Fibroblast of lung (primary cell): ENCODE results near the gene UGT2B17. TPM values are rescaled to one million over a fixed set of nuclear protein-coding genes. Genes with fewer than 3 reads are reported as not detected.
"Not testable (repeated sequence)": the region's sequence is repeated elsewhere in the genome, so short reads cannot be mapped to it uniquely, and the experiment has no call there.

ENCODE experiments used
- DNase-seq, 2 donors: peaks; one replicate each; pipeline versions ENCODE4 v3.0.0 to v3.0.0-alpha.2; 2010; ENCODE audit warnings: low read depth in 2 of 2
- H2AFZ ChIP-seq: 2 replicates; pipeline ENCODE4 v1.5.1; 2012; ENCODE audit warnings: low read length, control low read depth, inconsistent platforms
- H3K27ac ChIP-seq: 2 replicates; pipeline ENCODE4 v1.5.1; 2011; ENCODE audit warnings: low read length, control low read depth; ENCODE audit not compliant: insufficient read depth
- H3K27me3 ChIP-seq: 2 replicates; pipeline ENCODE4 v1.5.1; 2011; ENCODE audit warnings: mild to moderate bottlenecking, low read length; ENCODE audit not compliant: control insufficient read depth, insufficient read depth
- H3K36me3 ChIP-seq: 2 replicates; pipeline ENCODE4 v1.5.1; 2011; ENCODE audit warnings: low read length; ENCODE audit not compliant: control insufficient read depth, insufficient read depth
- H3K4me1 ChIP-seq: 2 replicates; pipeline ENCODE4 v1.5.1; 2011; ENCODE audit warnings: low read length; ENCODE audit not compliant: control insufficient read depth, insufficient read depth; ENCODE audit errors: extremely low read depth
- H3K4me2 ChIP-seq: 2 replicates; pipeline ENCODE4 v1.5.1; 2011; ENCODE audit warnings: low read length, control low read depth; ENCODE audit not compliant: insufficient read depth; ENCODE audit errors: extremely low read depth
- H3K4me3 ChIP-seq, 4 experiments: fragments of 200-600 bp in 1 of 4; sonication (generic) in 1 of 4; replicated peaks in 1 of 4; 2 replicates each; pipeline ENCODE4 v1.5.1; 2011 to 2016; ENCODE audit warnings: low read length in 4 of 4, low read depth in 3 of 4, mild to moderate bottlenecking in 3 of 4, control low read depth in 2 of 4, inconsistent platforms in 1 of 4, mixed read lengths in 1 of 4; ENCODE audit not compliant: insufficient read depth in 1 of 4; ENCODE audit errors: control extremely low read depth in 1 of 4
- H3K79me2 ChIP-seq: 2 replicates; pipeline ENCODE4 v1.5.1; 2012; ENCODE audit warnings: mild to moderate bottlenecking, low read length, inconsistent platforms; ENCODE audit not compliant: control insufficient read depth, insufficient read depth
- H3K9ac ChIP-seq: 2 replicates; pipeline ENCODE4 v1.5.1; 2011; ENCODE audit warnings: mild to moderate bottlenecking, low read length, control low read depth; ENCODE audit not compliant: insufficient read depth
- H3K9me3 ChIP-seq: 2 replicates; pipeline ENCODE4 v1.5.1; 2012; ENCODE audit warnings: low read depth, low read length; ENCODE audit not compliant: control insufficient read depth, insufficient read depth
- H4K20me1 ChIP-seq: 2 replicates; pipeline ENCODE4 v1.5.1; 2011; ENCODE audit warnings: low read length; ENCODE audit not compliant: control insufficient read depth, insufficient read depth; ENCODE audit errors: extremely low read depth
- CTCF ChIP-seq, 2 donors: IDR thresholded peaks in 1 of 2; conservative IDR thresholded peaks in 1 of 2; 1 replicate in 1 of 2; 2 replicates in 1 of 2; pipeline ENCODE4 v1.5.1; 2011 to 2012; ENCODE audit warnings: low read length in 2 of 2, control low read depth in 1 of 2, inconsistent platforms in 1 of 2, low read depth in 1 of 2, mild to moderate bottlenecking in 1 of 2
- EZH2 ChIP-seq: IDR thresholded peaks from 2 replicates; pipeline ENCODE4 v1.5.1; 2012; ENCODE audit warnings: low read length, control low read depth, mild to moderate bottlenecking; ENCODE audit errors: missing control alignments
- polyA plus RNA-seq, 2 donors: library from polyadenylated mRNA; depleted of rRNA in 1 of 2; stranded (reverse) in 1 of 2; unstranded in 1 of 2; fragments of >200 nt; gene quantifications; 2 replicates each; pipeline ENCODE4 v1.2.1, GENCODE V29; 2011 to 2012; ENCODE audit warnings: missing spikeins in 1 of 2
- total RNA-seq: library from RNA; depleted of rRNA; stranded (reverse); fragments of >200 nt; gene quantifications from 2 replicates; pipeline ENCODE4 v1.2.1, GENCODE V29; 2014

The UGT2B17 gene
- total and polyA plus RNA-seq, 2 donors (not counting 1 experiment from before 2014, with no cell fraction given), result not detected

GRCh38 chr4:68536375-68536774 lies 39.7 kb downstream of the UGT2B17 start:
- no peak overlapping the region for H2AFZ ChIP-seq
- no peaks in the 10 kb centered on the region for H3K9me3 ChIP-seq
- TF ChIP-seq EZH2 (no peak), CTCF (conservative IDR thresholded peaks at IDR 0.05 in 1 of 2, IDR thresholded peaks at IDR 0.05 in 1 of 2; ENCODE audit: low read depth in 1 of 2, low read length in 2 of 2) (no peak)
- no peak overlapping the region for H3K4me3 ChIP-seq
- no peak for DNase-seq
- H3K4me1 ChIP-seq, result no peaks in the 10 kb centered on the region
- no peak overlapping the region for H3K27ac ChIP-seq
- no peaks in the 10 kb centered on the region for H3K36me3 ChIP-seq
- no peak overlapping the region for H3K9ac ChIP-seq
- no peak overlapping the region for H3K4me2 ChIP-seq
- no peaks in the 10 kb centered on the region for H4K20me1 ChIP-seq
- no peaks in the 10 kb centered on the region for H3K27me3 ChIP-seq
- no peaks in the 10 kb centered on the region for H3K79me2 ChIP-seq

- Histone ChIP-seq H3K4me1 (no peaks in the 10 kb centered on the region), H3K79me2 (no peaks in the 10 kb centered on the region), H3K27ac (no peak overlapping the region), H2AFZ (no peak overlapping the region), H3K27me3 (no peaks in the 10 kb centered on the region), H3K9ac (no peak overlapping the region), H3K4me2 (no peak overlapping the region), H3K36me3 (no peaks in the 10 kb centered on the region), H3K9me3 (no peaks in the 10 kb centered on the region), H3K4me3 (no peak overlapping the region), H4K20me1 (no peaks in the 10 kb centered on the region)
- no peak for DNase-seq
- no peak for TF ChIP-seq CTCF (conservative IDR thresholded peaks at IDR 0.05 in 1 of 2, IDR thresholded peaks at IDR 0.05 in 1 of 2; ENCODE audit: low read depth in 1 of 2, low read length in 2 of 2)
- no peak for TF ChIP-seq EZH2
These were observed 40.1 kb downstream of the UGT2B17 start for GRCh38 chr4:68535974-68536373.

- H4K20me1 ChIP-seq, H3K4me3 ChIP-seq, H3K4me1 ChIP-seq, H3K4me2 ChIP-seq, H3K9ac ChIP-seq, H3K9me3 ChIP-seq, H2AFZ ChIP-seq, H3K36me3 ChIP-seq, H3K27ac ChIP-seq, H3K27me3 ChIP-seq, H3K79me2 ChIP-seq: not testable (repeated sequence)
- peak in 1 of 2 donors; percentile 36 for DNase-seq
These were observed 53.9 kb downstream of the UGT2B17 start for GRCh38 chr4:68522232-68522631.
